Measurements from ENCODE around the gene ZBTB12.
"Not testable (repeated sequence)": the region's sequence is repeated elsewhere in the genome, so short reads cannot be mapped to it uniquely, and the experiment has no call there.

The ZBTB12 gene

DNA sequence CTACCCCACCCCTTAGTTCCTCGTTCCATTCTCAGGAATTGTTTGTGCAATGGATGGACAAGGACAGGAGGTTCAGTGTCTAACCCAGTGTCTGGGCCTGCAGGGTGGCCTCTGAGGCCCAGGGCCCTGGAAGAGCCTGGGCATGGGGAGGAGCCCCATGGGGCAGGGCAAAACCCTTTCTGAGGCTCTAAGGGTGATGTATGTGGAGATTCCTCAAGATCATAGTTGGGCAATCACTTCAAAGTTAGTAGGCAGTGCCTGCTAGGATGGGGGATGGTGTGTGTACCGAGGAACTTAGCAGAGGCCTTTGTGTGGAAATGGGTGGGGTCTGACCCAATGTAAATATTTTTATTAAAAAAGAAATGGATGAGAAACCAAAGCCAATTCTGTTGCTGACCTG is 18.9 kb upstream of the ZBTB12 start:
- peak; percentile 46 to 70 (median 66) for DNase-seq

DNA sequence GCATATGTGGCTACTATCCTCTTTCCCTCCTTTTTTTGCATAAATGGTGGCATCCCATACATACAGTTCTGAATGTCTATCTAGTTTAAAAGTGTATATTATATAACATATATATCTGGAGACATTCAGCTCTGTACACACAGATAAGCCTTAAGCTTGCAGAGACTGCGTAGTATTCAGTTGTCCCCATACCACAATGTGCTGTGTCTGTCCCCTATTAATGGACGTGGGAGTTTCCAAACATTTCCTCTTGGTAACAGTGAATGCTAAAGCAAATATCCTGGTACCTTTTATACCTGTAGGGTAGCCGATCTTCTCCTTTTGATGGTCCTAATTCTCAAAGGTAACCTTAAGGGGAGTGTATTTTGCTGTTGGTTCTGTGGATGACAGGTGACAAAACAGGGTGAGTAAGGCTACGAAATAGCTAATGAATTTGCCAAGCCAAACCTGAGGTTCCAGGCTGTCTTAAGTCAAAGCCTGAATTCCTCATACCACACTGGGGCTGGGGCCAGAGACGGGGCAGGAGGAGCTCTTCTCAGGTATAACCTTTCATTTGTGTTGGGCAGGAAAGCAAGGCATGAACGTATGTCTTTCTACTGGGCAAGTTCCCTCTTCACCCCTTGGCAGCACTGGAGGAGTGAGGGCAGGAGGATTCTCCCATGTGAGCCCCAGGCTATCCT is 17.9 kb upstream of the ZBTB12 start:
- DNase-seq = no peak

- DNase-seq = peak; percentile 47 to 70 (median 65)
These were observed 16.3 kb upstream of the ZBTB12 start for GRCh38 chr6:31918069-31918720.

- no peak for DNase-seq
These were observed 13.9 kb upstream of the ZBTB12 start for GRCh38 chr6:31915756-31916155.

- no peak for DNase-seq
These were observed 13.5 kb upstream of the ZBTB12 start for GRCh38 chr6:31915351-31915750.

DNA sequence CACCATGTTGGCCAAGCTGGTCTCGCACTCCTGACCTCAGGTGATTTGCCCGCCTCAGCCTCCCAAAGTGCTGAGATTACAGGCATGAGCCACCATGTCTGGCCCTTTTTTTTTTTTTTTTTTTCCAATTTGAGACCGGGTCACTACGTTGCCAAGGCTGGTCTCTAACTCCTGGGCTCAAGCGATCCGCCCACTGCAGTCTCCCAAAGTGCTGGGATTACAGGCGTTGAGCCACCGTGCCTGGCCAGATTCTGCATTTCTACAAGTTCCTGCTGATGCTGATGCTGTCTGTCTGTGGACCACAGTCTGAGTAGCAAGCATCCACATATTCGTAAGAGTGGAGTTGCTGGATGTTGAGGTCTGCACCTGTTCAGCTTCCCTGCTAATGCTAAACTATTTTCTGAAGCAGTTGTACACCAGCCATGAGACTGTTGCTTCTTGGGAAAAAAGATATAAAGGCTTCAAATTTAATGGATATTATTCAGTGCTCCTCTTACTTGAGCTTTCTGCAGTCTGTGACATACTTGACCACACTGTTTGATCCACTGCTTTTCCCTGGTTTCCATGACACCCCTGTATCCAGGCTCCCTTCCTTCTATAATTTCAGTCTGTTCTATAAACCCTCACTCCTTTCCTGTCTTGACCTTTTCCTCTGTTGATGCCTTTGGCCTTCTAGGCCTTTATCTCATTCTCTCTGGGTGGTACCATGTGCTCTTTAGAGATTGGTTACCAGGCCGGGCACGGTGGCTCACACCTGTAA is 10.1 kb upstream of the ZBTB12 start:
- no peak for DNase-seq

- not testable (repeated sequence) for DNase-seq
These were observed 7.4 kb upstream of the ZBTB12 start for GRCh38 chr6:31909298-31909697.

GRCh38 chr6:31908791-31909190 is 6.9 kb upstream of the ZBTB12 start:
- no peak for DNase-seq

GRCh38 chr6:31908255-31908654 is 6.4 kb upstream of the ZBTB12 start:
- not testable (repeated sequence) for DNase-seq

- DNase-seq = peak; percentile 73 to 93 (median 89)
These were observed 5.4 kb upstream of the ZBTB12 start for GRCh38 chr6:31907158-31907813.

- DNase-seq = not testable (repeated sequence)
These were observed 4.8 kb upstream of the ZBTB12 start for GRCh38 chr6:31906727-31907126.

GRCh38 chr6:31906122-31906521 is 4.2 kb upstream of the ZBTB12 start:
- DNase-seq = no peak

- DNase-seq = no peak
These were observed 3.2 kb upstream of the ZBTB12 start for GRCh38 chr6:31905041-31905440.

DNA sequence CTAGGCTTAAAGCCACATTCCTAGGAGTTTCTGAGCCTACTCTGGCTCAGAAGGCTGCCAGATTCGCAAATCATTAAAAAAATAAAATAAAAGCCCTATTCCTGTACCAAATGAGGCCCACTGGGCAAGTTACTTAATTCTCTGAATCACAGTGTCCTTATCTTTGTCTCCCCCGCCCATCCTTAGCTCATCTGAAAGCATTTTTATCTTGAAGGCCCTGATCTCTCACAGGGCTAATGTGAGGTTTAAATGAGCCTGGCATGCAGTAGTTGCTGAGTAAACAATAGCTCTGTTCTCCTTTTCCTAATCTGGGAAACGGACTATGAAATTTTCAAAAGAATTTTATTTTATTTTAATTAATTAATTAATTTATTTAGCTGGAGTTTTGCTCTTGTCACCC is 2.1 kb upstream of the ZBTB12 start:
- DNase-seq = no peak

DNA sequence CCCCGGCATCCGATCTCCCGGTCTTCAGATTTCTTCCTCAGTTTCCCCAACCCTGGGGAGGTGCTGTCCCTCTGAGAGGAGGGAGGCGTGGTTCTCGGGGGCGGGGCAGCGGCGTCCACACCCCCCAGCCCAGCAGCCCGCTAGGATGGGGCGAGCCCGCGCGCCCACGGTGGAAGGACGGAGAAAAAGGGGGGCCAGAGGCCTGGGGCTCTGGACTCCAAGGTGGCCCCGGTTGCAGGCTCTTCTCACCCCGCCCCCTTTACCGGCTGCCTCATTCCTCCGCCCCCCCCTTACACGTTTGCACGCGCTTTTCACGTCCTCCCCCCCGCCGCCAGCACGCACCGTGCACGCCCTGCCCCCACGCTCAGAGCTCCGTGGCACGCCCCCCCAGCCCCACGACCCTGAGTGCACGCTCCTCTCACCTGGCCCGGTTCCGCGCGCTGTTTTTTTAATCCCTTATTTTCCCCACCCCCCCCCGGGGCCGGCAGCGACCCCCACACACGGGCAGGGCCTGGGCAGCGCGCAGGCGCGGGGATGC is 402 bp downstream of the ZBTB12 start:
- DNase-seq = peak in 3 of 4 experiments; percentile 28 to 64 (median 64)

DNA sequence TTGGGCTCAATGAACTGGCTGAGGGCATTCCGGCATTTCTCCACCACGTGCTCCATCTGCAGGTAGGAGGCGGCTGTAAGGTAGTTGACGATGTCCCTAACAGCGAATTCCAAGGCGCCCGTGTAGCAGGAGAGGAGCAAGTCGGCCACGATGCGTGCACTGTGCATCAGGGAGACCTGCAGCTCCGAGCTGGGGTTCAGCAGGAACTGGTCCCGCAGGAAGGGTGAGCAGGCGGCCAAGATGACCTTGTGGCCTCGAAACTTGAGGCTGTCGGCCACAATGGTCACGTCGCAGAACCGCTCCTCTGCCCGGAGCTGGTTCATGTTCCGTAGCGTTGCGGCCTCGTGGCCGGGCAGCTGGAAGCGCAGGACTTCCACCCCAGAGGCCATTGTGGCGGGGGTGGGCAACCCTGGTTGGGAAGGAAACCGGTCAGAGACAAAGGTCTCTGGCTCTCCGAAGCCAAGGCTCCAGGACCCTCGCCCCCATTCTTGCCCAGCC is 920 bp downstream of the ZBTB12 start:
- DNase-seq = no peak

GRCh38 chr6:31899882-31900722 is 1.8 kb downstream of the ZBTB12 start:
- DNase-seq = no peak

DNA sequence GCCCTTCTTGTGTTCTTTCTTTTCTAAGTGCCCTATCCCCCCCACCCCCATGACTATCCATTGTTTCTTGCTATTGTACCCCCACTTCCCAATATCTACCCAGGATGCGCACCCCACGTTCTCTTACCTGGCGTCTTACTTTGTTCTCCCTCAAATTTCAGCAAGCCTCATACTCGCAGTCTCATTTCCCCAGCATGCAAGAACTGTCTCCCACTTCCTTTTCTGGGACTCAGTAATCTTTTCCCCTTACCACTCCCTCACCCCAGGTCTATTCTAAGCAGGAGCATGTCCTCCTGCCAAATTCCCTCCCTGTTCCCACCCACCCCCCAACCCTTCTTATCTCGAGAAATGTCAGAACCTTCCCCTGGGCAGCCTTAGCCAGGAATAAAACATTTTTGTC is 2.7 kb downstream of the ZBTB12 start:
- DNase-seq = peak in 1 of 4 experiments; percentile 38

- peak in 2 of 4 experiments; percentile 30 to 44 for DNase-seq
These were observed 3.4 kb downstream of the ZBTB12 start for GRCh38 chr6:31898383-31899011.

- peak; percentile 89 to 96 (median 92) for DNase-seq
These were observed 4.1 kb downstream of the ZBTB12 start, which contains the start of gene EHMT2 for GRCh38 chr6:31897612-31898382. TSS of gene EHMT2 (minus strand) at chr6:31897698. CDS start at chr6:31897677, 21 bp downstream.
